GM12878 (cell line): ENCODE data around the gene CDC37. TPM values are rescaled to one million over a fixed set of nuclear protein-coding genes. Genes with fewer than 3 reads are reported as not detected.
A peak's percentile ranks its signal among the peaks of the same experiment; 100 is the strongest.

Source experiments
- ASH2L ChIP-seq: fragments of 300-600, 200-600 bp; sonication (generic); IDR thresholded peaks from 2 replicates; pipeline ENCODE4 v1.6.1; 2017; ENCODE audit warnings: low read depth, mild to moderate bottlenecking, borderline replicate concordance
- ATF3 ChIP-seq: IDR thresholded peaks from 2 replicates; pipeline ENCODE4 v1.6.1; 2011; ENCODE audit warnings: low read depth, mild to moderate bottlenecking, low read length, moderate library complexity, borderline replicate concordance; ENCODE audit errors: extremely low read depth
- CBFB ChIP-seq: IDR thresholded peaks from 2 replicates; pipeline ENCODE4 v1.6.1; 2016; ENCODE audit warnings: antibody characterized with exemption, low read depth
- CEBPZ ChIP-seq: fragments of 150-350 bp; IDR thresholded peaks from 2 replicates; pipeline ENCODE4 v1.6.1; 2016; ENCODE audit warnings: low read depth, low read length
- CHD1 ChIP-seq: IDR thresholded peaks from 2 replicates; pipeline ENCODE4 v1.6.1; 2012; ENCODE audit warnings: low read depth, low read length, improper control_type of control experiment
- CUX1 ChIP-seq: IDR thresholded peaks from 2 replicates; pipeline ENCODE4 v1.6.1; 2012; ENCODE audit warnings: improper control_type of control experiment, low read depth, low read length; ENCODE audit not compliant: insufficient replicate concordance
- EGR1 ChIP-seq, 2 experiments: IDR thresholded peaks; 1 replicate in 1 of 2; 2 replicates in 1 of 2; pipeline ENCODE4 v1.6.1; 2011 to 2012; ENCODE audit warnings: low read depth in 2 of 2, low read length in 2 of 2, borderline replicate concordance in 1 of 2, mild to moderate bottlenecking in 1 of 2, moderate library complexity in 1 of 2
- HCFC1 ChIP-seq: fragments of 150-350 bp; IDR thresholded peaks from 2 replicates; pipeline ENCODE4 v1.6.1; 2014; ENCODE audit warnings: low read length
- HDAC6 ChIP-seq: fragments of 200-600 bp; sonication (generic); IDR thresholded peaks from one replicate; pipeline ENCODE4 v1.8.0; 2017; ENCODE audit warnings: antibody characterized with exemption; ENCODE audit not compliant: unreplicated experiment
- IRF3 ChIP-seq: fragments of 450-650 bp; IDR thresholded peaks from 2 replicates; pipeline ENCODE4 v1.6.1; 2014; ENCODE audit warnings: mild to moderate bottlenecking
- LARP7 ChIP-seq: fragments of 450-650 bp; IDR thresholded peaks from 2 replicates; pipeline ENCODE4 v1.6.1; 2017; ENCODE audit warnings: mild to moderate bottlenecking
- MTA3 ChIP-seq: IDR thresholded peaks from 2 replicates; pipeline ENCODE4 v1.6.1; 2012; ENCODE audit warnings: low read length, inconsistent platforms, borderline replicate concordance
- NFXL1 ChIP-seq: fragments of 450-650 bp; IDR thresholded peaks from 2 replicates; pipeline ENCODE4 v1.6.1; 2017; ENCODE audit warnings: antibody characterized with exemption, mild to moderate bottlenecking, borderline replicate concordance
- NFYB ChIP-seq: IDR thresholded peaks from 2 replicates; pipeline ENCODE4 v1.6.1; 2011; ENCODE audit warnings: low read depth, mild to moderate bottlenecking, low read length, improper control_type of control experiment, moderate library complexity; ENCODE audit not compliant: insufficient read depth
- PML ChIP-seq: IDR thresholded peaks from 2 replicates; pipeline ENCODE4 v1.6.1; 2012; ENCODE audit warnings: low read length, inconsistent platforms
- POLR2A ChIP-seq: IDR thresholded peaks from 2 replicates; pipeline ENCODE4 v1.6.1; 2011; ENCODE audit warnings: low read depth, mild to moderate bottlenecking, low read length
- POLR2AphosphoS2 ChIP-seq: IDR thresholded peaks from 2 replicates; pipeline ENCODE4 v1.6.1; 2011; ENCODE audit warnings: low read depth, mild to moderate bottlenecking, low read length, improper control_type of control experiment, moderate library complexity
- POLR2AphosphoS5 ChIP-seq: IDR thresholded peaks from 2 replicates; pipeline ENCODE4 v1.6.1; 2011; ENCODE audit warnings: mild to moderate bottlenecking, low read length, inconsistent platforms
- SIN3A ChIP-seq: IDR thresholded peaks from 2 replicates; pipeline ENCODE4 v1.6.1; 2012; ENCODE audit warnings: low read depth, low read length, improper control_type of control experiment
- SREBF1 ChIP-seq: IDR thresholded peaks from 2 replicates; pipeline ENCODE4 v1.6.1; 2012; ENCODE audit warnings: mild to moderate bottlenecking, low read length
- STAT3 ChIP-seq: IDR thresholded peaks from 2 replicates; pipeline ENCODE4 v1.6.1; 2011; ENCODE audit warnings: low read depth, low read length, improper control_type of control experiment
- ZNF384 ChIP-seq: IDR thresholded peaks from 2 replicates; pipeline ENCODE4 v1.6.1; 2012; ENCODE audit warnings: low read depth, mild to moderate bottlenecking, low read length, improper control_type of control experiment, borderline replicate concordance
- ZZZ3 ChIP-seq: IDR thresholded peaks from 2 replicates; pipeline ENCODE4 v1.6.1; 2011; ENCODE audit warnings: low read depth; ENCODE audit not compliant: control insufficient read depth, insufficient read length
- polyA plus RNA-seq, 11 experiments: library from polyadenylated mRNA; depleted of rRNA in 4 of 11; unstranded in 6 of 11; stranded (reverse) in 5 of 11; fragments of >200 nt; fragmentation: Nextera tagmentation in 4 of 11; fragmentation: Illumina TruSeq in 1 of 11; extraction: Ambion mirVana in 4 of 11; extraction: Trizol in 1 of 11; gene quantifications; 1 replicate in 1 of 11; 2 replicates in 10 of 11; pipeline versions ENCODE4 v1.2.1 to v1.2.3, GENCODE V29; 2011 to 2016; ENCODE audit warnings: inconsistent platforms in 2 of 11, missing spikeins in 2 of 11, low read depth in 1 of 11
- total RNA-seq, 4 experiments: library from RNA; depleted of rRNA in 3 of 4; stranded (reverse); fragments of >200 nt in 3 of 4; fragmentation: Illumina TruSeq in 1 of 4; extraction: Trizol in 1 of 4; gene quantifications; 2 replicates each; pipeline versions ENCODE4 v1.2.1 to v1.2.3, GENCODE V29; 2013 to 2021

Gene CDC37
- total and polyA plus RNA-seq, 10 of the 15 experiments (the other 5 are each of a cell fraction or from before 2014, with no cell fraction given), result 4.7 to 265 (median 176) TPM

DNA sequence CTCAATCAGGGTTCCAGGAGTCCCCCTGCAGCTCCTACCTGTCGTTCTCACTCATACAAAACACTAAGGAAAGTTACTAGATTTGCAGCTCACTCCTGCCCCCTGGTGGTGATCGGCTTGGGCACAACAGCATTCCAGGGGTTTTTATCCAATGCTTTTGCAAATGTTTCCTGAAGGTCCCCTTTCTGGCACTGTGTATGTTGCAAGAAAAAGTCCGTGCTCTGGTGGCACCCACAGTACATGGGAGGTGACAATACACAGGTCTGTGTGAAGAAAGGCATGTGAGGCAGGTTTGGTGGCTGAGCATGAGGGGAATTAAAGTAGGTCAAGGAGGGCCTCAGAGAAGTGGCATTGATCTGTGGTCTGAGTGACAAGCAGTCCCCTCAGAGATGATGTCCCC, 14.4 kb downstream of the CDC37 start (continued):
- TF ChIP-seq ASH2L (no peak), IRF3 (no peak), MTA3 (no peak; the same call in 1 of the 2 replicates), CHD1 (no peak), CUX1 (no peak), CBFB (no peak), LARP7 (no peak), POLR2A (peak; percentile 46; the same call in 1 of the 2 replicates), PML (0 out of 2 replicates have a peak, but pooled peaks have one; percentile 24), ZNF384 (no peak), STAT3 (no peak), ZZZ3 (no peak), SIN3A (no peak), POLR2AphosphoS2 (peak; percentile 75; the same call in 1 of the 2 replicates), EGR1 (IDR thresholded peaks at IDR 0.05; ENCODE audit: borderline replicate concordance in 1 of 2, low read depth in 2 of 2, low read length in 2 of 2) (no peak), NFXL1 (no peak), SREBF1 (no peak), CEBPZ (no peak), POLR2AphosphoS5 (0 out of 2 replicates have a peak, but pooled peaks have one; percentile 32), HCFC1 (no peak), NFYB (no peak), ATF3 (no peak), HDAC6 (no peak)
